Measurements from ENCODE around the gene GPR162. TPM values are rescaled to one million over a fixed set of nuclear protein-coding genes. Genes with fewer than 3 reads are reported as not detected.
A peak's percentile ranks its signal among the peaks of the same experiment; 100 is the strongest.

GPR162 gene
- total RNA-seq, 4 donors from 2014 or later, result 0.16 to 0.31 (median 0.20) TPM; not detected in 1

DNA sequence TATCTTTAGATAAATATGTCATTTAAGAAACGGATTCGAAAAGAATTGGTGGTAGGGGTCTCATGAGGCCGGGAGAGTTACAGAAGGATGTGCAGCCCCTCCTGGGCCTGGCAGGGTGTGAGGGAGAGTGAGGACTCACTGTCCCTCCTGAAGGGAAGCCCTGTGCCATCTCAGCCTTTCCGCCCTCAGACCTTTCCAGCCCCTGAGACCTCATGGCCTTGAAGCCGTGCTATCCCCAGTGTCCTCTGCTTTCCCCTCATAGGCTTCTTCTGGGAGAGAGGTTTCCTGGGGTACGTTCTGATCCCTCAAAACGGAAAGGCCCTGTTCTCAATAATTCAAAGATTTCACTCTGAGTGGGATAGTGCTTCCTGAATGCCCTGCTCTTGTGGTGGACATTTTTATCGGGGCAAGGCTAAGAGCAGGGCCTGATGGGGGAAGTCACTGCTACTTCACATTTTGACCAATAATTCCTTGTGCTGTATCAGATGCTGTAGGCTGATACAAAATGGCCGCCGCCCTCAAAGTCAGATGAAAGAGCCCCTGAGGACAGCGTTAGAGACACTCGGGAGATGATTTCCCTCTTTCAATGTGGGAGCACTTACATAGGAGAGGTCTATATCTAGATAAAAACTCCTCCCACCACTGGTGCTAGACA is 31.0 kb upstream of the GPR162 start:
- Histone ChIP-seq H3K9me3 (no peaks in the 10 kb centered on the region), H3K27me3 (peaks cover 0 to under 1% (median 0%) of the 10 kb centered on the region in 3 donors), H3K27ac (no peak overlapping the region), H3K4me3 (no peak overlapping the region), H3K4me1 (no peaks in the 10 kb centered on the region), H3K36me3 (no peaks in the 10 kb centered on the region)
- DNase-seq (no peak), ATAC-seq (no peak)
- intact Hi-C loops (cut with DNase I; ENCODE audit: low total_unique reads) (no loop called here), in situ Hi-C loops (cut with MboI; ENCODE audit: low sequenced_read_pairs in 4 of 4) (no loop called here)
- TF ChIP-seq, protein P1, sequence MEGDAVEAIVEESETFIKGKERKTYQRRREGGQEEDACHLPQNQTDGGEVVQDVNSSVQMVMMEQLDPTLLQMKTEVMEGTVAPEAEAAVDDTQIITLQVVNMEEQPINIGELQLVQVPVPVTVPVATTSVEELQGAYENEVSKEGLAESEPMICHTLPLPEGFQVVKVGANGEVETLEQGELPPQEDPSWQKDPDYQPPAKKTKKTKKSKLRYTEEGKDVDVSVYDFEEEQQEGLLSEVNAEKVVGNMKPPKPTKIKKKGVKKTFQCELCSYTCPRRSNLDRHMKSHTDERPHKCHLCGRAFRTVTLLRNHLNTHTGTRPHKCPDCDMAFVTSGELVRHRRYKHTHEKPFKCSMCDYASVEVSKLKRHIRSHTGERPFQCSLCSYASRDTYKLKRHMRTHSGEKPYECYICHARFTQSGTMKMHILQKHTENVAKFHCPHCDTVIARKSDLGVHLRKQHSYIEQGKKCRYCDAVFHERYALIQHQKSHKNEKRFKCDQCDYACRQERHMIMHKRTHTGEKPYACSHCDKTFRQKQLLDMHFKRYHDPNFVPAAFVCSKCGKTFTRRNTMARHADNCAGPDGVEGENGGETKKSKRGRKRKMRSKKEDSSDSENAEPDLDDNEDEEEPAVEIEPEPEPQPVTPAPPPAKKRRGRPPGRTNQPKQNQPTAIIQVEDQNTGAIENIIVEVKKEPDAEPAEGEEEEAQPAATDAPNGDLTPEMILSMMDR (IDR thresholded peaks at IDR 0.05 in 4 of 5, conservative IDR thresholded peaks at IDR 0.05 in 1 of 5), result no peak
- TF ChIP-seq POLR2A (IDR thresholded peaks at IDR 0.05), result no peak

DNA sequence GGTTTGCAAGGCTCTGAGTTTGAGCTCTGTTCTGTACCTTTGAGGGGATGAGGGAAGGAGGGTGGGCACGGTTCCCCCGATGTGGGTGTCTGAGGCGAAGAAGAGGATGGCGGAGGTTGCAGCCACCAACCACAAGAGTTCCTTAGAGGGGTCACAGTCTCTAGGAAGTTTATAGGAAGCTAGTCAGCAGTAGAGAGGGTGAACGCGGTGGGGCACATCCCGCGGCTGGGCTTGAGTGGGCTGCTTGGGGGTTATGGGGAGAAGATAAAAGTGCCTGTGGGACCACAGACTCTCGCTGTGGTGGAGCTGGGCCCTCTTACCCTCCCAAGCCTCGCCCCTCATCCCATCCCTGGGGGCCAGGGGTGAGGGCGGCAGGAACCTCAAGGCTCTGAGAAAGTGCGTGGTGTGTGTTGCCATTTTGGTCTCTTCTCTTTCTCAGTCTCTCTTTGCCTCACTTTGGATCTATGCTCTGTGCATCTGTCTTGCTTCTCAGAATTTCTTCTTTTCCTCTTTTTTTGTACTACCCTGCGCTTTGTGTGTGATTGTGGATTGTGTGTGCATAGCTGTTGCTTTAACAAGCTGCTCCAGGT is 29.6 kb upstream of the GPR162 start:
- in situ Hi-C loops (cut with MboI; ENCODE audit: low sequenced_read_pairs in 4 of 4) (no loop called here), intact Hi-C loops (cut with DNase I; ENCODE audit: low total_unique reads) (no loop called here)
- H3K27ac ChIP-seq, result no peak overlapping the region
- DNase-seq (no peak), ATAC-seq (no peak)
- peaks cover 0 to 3% (median 0%) of the 10 kb centered on the region in 3 donors for H3K27me3 ChIP-seq
- no peaks in the 10 kb centered on the region for H3K4me1 ChIP-seq
- no peak overlapping the region for H3K4me3 ChIP-seq
- no peaks in the 10 kb centered on the region for H3K36me3 ChIP-seq
- H3K9me3 ChIP-seq, result no peaks in the 10 kb centered on the region
- no peak for TF ChIP-seq POLR2A (IDR thresholded peaks at IDR 0.05)
- TF ChIP-seq, protein P1 (IDR thresholded peaks at IDR 0.05 in 4 of 5, conservative IDR thresholded peaks at IDR 0.05 in 1 of 5), result no peak

DNA sequence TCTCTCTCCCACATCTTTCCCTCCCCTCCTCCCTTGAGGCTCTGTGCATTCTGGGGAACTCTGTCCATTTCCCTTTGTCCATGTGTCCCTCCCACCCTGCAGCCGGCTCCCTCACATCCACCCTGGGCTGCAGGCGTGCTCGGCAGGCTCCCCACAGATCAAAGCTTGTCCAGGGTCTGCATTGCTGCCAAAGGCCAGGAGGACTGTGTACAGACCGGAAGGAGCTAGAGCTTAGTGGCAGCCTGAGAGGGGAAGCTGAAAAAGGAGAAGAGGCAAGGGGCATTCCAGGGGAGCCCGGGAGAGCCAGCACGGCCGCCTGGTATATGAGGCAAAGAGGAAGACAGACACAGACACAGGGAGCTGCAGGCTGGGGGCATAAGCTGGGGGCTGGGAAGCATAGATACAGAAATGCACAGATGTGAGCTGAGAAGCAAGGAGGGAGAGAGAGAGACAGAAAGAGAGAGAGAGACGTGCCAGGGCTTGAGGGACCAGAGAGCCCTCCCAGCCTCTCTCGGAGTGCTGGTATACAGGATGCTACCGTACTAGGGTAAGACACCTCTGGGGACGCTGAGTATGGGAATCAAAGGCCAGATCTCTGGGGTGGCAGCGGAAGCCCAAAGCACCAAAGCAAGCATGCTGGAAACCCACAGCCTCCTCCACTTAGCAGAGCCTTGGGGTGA is 29.0 kb upstream of the GPR162 start:
- in situ Hi-C loops (cut with MboI; ENCODE audit: low sequenced_read_pairs in 4 of 4) (no loop called here), intact Hi-C loops (cut with DNase I; ENCODE audit: low total_unique reads) (no loop called here)
- Histone ChIP-seq H3K36me3 (no peaks in the 10 kb centered on the region), H3K27me3 (peaks cover 0 to 3% (median 0%) of the 10 kb centered on the region in 3 donors), H3K4me1 (no peaks in the 10 kb centered on the region), H3K27ac (no peak overlapping the region), H3K4me3 (no peak overlapping the region), H3K9me3 (no peaks in the 10 kb centered on the region)
- ATAC-seq (peak in 1 of 2 donors; percentile 51), DNase-seq (peak; percentile 25)
- no peak for TF ChIP-seq POLR2A (IDR thresholded peaks at IDR 0.05)
- TF ChIP-seq, protein P1 (IDR thresholded peaks at IDR 0.05 in 4 of 5, conservative IDR thresholded peaks at IDR 0.05 in 1 of 5), result no peak

DNA sequence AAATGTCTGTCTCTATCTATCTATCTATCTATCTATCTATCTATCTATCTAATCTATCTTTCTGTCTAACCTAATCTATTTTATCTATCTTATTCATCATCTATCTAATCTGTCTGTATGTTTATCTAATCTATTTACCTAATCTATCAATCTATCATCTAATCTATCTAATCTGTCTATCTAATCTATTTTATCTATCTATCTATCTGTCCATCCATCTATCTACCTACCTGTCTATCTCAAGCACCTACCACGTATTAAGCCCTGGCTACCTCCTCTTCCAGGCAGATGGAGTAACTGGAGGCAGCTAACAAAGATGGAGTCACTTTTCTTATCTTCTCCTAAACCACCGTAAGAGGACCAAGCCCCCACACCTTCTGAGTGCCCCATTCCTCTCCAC is 26.5 kb upstream of the GPR162 start:
- ATAC-seq, result no peak
- Histone ChIP-seq H3K27me3 (peaks cover 0 to 3% (median 0%) of the 10 kb centered on the region in 3 donors), H3K4me1 (no peaks in the 10 kb centered on the region), H3K4me3 (no peak overlapping the region), H3K36me3 (no peaks in the 10 kb centered on the region), H3K9me3 (no peaks in the 10 kb centered on the region), H3K27ac (no peak overlapping the region)
- TF ChIP-seq, protein P1 (IDR thresholded peaks at IDR 0.05 in 4 of 5, conservative IDR thresholded peaks at IDR 0.05 in 1 of 5), result no peak
- TF ChIP-seq POLR2A (IDR thresholded peaks at IDR 0.05), result no peak
- no peak for DNase-seq
- intact Hi-C loops (cut with DNase I; ENCODE audit: low total_unique reads) (no loop called here), in situ Hi-C loops (cut with MboI; ENCODE audit: low sequenced_read_pairs in 4 of 4) (no loop called here)

Data from gastrocnemius medialis (tissue), 4 donors.